ENCODE results near the gene FGD4.
"Not testable (repeated sequence)": the region's sequence is repeated elsewhere in the genome, so short reads cannot be mapped to it uniquely, and the experiment has no call there.

The FGD4 gene

DNA sequence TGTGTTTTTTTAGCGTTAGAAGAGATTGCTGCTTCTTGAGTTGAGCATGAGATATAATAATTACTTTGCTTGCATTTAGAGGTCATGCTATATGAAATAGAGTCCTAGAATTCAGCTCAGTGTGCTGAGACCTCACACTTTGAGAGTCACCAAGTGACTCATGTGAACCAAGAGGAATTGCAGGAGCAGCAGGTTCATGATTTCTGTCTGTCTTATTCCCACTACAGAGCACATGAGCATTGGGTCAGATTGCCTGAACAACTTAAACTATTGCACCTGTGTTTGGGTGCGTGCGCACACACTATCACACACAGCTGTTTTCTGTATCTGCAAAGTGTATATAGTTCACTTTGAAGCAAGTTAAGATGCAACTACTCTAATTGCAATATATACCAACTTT lies 109.3 kb downstream of the FGD4 start:
- no peaks in the 10 kb centered on the region for H3F3A ChIP-seq (ENCODE audit: low read depth)
- no peaks in the 10 kb centered on the region for H3K9me2 ChIP-seq (replicated peaks; ENCODE audit: low read depth, low read length)
- H3K4me1 ChIP-seq (ENCODE audit: insufficient read depth, low read length, poor library complexity, severe bottlenecking): peaks cover 14% of the 10 kb centered on the region
- no peaks in the 10 kb centered on the region for H3K36me3 ChIP-seq (ENCODE audit: insufficient read depth, low read length)
- H3K27me3 ChIP-seq (ENCODE audit: insufficient read depth, low read length, poor library complexity, severe bottlenecking): no peaks in the 10 kb centered on the region
- no peak overlapping the region for H3K4me2 ChIP-seq (ENCODE audit: low read depth, low read length, poor library complexity, severe bottlenecking)
- no peak overlapping the region for H2AFZ ChIP-seq (ENCODE audit: low read length)
- H3K4me3 ChIP-seq (ENCODE audit: low read length, poor library complexity, severe bottlenecking): no peak overlapping the region
- H3K9me3 ChIP-seq (ENCODE audit: insufficient read depth, low read depth, low read length): no peaks in the 10 kb centered on the region
- H3K9ac ChIP-seq (ENCODE audit: low read depth, low read length, poor library complexity, severe bottlenecking): no peak overlapping the region
- H3K79me2 ChIP-seq (ENCODE audit: insufficient read depth, low read length): no peaks in the 10 kb centered on the region
- TF ChIP-seq, protein P1, sequence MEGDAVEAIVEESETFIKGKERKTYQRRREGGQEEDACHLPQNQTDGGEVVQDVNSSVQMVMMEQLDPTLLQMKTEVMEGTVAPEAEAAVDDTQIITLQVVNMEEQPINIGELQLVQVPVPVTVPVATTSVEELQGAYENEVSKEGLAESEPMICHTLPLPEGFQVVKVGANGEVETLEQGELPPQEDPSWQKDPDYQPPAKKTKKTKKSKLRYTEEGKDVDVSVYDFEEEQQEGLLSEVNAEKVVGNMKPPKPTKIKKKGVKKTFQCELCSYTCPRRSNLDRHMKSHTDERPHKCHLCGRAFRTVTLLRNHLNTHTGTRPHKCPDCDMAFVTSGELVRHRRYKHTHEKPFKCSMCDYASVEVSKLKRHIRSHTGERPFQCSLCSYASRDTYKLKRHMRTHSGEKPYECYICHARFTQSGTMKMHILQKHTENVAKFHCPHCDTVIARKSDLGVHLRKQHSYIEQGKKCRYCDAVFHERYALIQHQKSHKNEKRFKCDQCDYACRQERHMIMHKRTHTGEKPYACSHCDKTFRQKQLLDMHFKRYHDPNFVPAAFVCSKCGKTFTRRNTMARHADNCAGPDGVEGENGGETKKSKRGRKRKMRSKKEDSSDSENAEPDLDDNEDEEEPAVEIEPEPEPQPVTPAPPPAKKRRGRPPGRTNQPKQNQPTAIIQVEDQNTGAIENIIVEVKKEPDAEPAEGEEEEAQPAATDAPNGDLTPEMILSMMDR (conservative IDR thresholded peaks at IDR 0.05; ENCODE audit: low read length): no peak
- no peak for TF ChIP-seq EZH2phosphoT487 (IDR thresholded peaks at IDR 0.05; ENCODE audit: borderline replicate concordance)
- H4K20me1 ChIP-seq (ENCODE audit: insufficient read depth, low read length, poor library complexity, severe bottlenecking): no peaks in the 10 kb centered on the region

DNA sequence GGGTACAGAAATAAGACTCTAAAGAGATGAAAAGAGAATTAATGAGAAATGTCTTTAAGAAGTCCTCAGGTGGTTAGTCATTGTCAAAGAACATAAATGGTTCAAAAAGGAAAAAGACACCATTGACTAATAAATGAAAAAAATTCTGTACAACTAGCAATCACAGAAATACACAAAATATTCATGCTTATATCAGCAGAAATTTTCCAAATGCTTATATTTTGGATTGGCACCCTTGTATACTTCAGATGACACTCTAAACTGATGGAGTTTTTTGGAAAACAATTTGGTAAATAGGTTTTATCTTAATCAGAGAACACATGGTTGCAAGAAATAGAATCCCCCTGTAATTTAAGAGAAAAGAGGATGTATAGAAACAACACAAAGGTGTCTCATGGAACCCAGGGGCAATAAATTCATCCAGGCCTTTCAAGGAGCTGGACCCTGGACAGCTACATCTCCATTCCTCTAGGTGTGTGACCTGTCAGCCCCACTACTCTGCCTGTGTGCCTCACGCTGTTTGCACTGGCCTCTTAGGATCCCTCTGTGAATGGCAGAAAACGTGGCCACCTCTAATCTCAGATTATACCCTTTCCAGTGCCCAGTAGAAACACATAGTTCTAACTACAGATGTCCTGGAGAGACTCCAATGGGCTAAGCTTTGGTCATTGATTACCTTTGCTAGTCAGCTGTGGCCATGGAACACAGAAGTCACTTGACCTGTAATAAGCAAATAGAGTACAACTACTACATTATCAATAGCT lies 110.2 kb downstream of the FGD4 start:
- TF ChIP-seq, protein P1 (conservative IDR thresholded peaks at IDR 0.05; ENCODE audit: low read length): no peak
- no peaks in the 10 kb centered on the region for H4K20me1 ChIP-seq (ENCODE audit: insufficient read depth, low read length, poor library complexity, severe bottlenecking)
- no peaks in the 10 kb centered on the region for H3K9me2 ChIP-seq (replicated peaks; ENCODE audit: low read depth, low read length)
- no peak overlapping the region for H2AFZ ChIP-seq (ENCODE audit: low read length)
- no peak overlapping the region for H3K4me2 ChIP-seq (ENCODE audit: low read depth, low read length, poor library complexity, severe bottlenecking)
- no peak overlapping the region for H3K9ac ChIP-seq (ENCODE audit: low read depth, low read length, poor library complexity, severe bottlenecking)
- H3K4me3 ChIP-seq (ENCODE audit: low read length, poor library complexity, severe bottlenecking): no peak overlapping the region
- H3K79me2 ChIP-seq (ENCODE audit: insufficient read depth, low read length): no peaks in the 10 kb centered on the region
- peaks cover 14% of the 10 kb centered on the region for H3K4me1 ChIP-seq (ENCODE audit: insufficient read depth, low read length, poor library complexity, severe bottlenecking)
- H3K27me3 ChIP-seq (ENCODE audit: insufficient read depth, low read length, poor library complexity, severe bottlenecking): no peaks in the 10 kb centered on the region
- no peaks in the 10 kb centered on the region for H3F3A ChIP-seq (ENCODE audit: low read depth)
- H3K36me3 ChIP-seq (ENCODE audit: insufficient read depth, low read length): no peaks in the 10 kb centered on the region
- H3K9me3 ChIP-seq (ENCODE audit: insufficient read depth, low read depth, low read length): no peaks in the 10 kb centered on the region

DNA sequence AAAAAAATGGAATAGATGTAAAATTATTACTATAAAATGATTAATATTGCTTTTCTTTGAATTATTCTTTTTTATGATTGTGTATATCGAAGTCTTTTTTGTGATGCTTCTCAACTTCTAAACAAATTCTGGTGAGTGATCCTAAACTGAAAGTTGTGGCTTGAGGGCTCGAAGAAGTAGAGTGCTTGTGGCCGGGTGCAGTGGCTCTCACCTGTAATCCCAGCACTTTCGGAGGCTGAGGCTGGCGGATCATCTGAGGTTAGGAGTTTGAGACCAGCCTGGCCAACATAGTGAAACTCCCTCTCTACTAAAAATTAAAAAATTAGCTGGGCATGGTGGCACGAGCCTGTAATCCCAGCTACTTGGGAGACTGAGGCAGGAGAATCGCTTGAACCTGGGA lies 112.6 kb downstream of the FGD4 start:
- not testable (repeated sequence) for H3F3A ChIP-seq (ENCODE audit: low read depth); H3K79me2 ChIP-seq (ENCODE audit: insufficient read depth, low read length); H3K4me3 ChIP-seq (ENCODE audit: low read length, poor library complexity, severe bottlenecking); H3K27me3 ChIP-seq (ENCODE audit: insufficient read depth, low read length, poor library complexity, severe bottlenecking); H4K20me1 ChIP-seq (ENCODE audit: insufficient read depth, low read length, poor library complexity, severe bottlenecking); H3K9me3 ChIP-seq (ENCODE audit: insufficient read depth, low read depth, low read length); H3K36me3 ChIP-seq (ENCODE audit: insufficient read depth, low read length); H3K4me2 ChIP-seq (ENCODE audit: low read depth, low read length, poor library complexity, severe bottlenecking); H3K9me2 ChIP-seq (replicated peaks; ENCODE audit: low read depth, low read length); H2AFZ ChIP-seq (ENCODE audit: low read length); H3K9ac ChIP-seq (ENCODE audit: low read depth, low read length, poor library complexity, severe bottlenecking)
- H3K4me1 ChIP-seq (ENCODE audit: insufficient read depth, low read length, poor library complexity, severe bottlenecking): peaks cover 12% of the 10 kb centered on the region

DNA sequence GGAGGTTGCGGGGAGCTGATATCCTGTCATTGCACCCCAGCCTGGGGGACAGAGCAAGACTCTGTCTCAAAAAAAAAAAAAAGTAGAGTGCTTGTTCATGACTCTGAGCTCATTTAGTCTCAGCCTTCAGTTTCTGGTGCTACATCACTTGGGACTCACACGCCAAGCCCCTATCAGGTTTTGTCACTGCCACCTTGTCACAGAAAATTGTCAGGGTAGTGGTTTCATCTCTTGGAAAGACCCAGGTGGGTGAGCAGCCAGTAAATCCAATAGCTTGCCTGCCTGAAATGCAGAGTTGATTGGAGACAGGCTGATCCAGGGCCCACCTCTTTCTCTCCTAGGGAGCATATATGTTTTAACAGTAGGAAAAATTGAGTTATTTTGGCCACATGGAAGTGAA lies 113.0 kb downstream of the FGD4 start:
- no peaks in the 10 kb centered on the region for H3K36me3 ChIP-seq (ENCODE audit: insufficient read depth, low read length)
- no peak overlapping the region for H2AFZ ChIP-seq (ENCODE audit: low read length)
- no peak for TF ChIP-seq EZH2phosphoT487 (IDR thresholded peaks at IDR 0.05; ENCODE audit: borderline replicate concordance)
- TF ChIP-seq, protein P1 (conservative IDR thresholded peaks at IDR 0.05; ENCODE audit: low read length): no peak
- H3K4me3 ChIP-seq (ENCODE audit: low read length, poor library complexity, severe bottlenecking): no peak overlapping the region
- no peaks in the 10 kb centered on the region for H3K79me2 ChIP-seq (ENCODE audit: insufficient read depth, low read length)
- no peak overlapping the region for H3K4me2 ChIP-seq (ENCODE audit: low read depth, low read length, poor library complexity, severe bottlenecking)
- no peaks in the 10 kb centered on the region for H3F3A ChIP-seq (ENCODE audit: low read depth)
- H3K9me2 ChIP-seq (replicated peaks; ENCODE audit: low read depth, low read length): no peaks in the 10 kb centered on the region
- H4K20me1 ChIP-seq (ENCODE audit: insufficient read depth, low read length, poor library complexity, severe bottlenecking): no peaks in the 10 kb centered on the region
- H3K27me3 ChIP-seq (ENCODE audit: insufficient read depth, low read length, poor library complexity, severe bottlenecking): no peaks in the 10 kb centered on the region
- no peak overlapping the region for H3K9ac ChIP-seq (ENCODE audit: low read depth, low read length, poor library complexity, severe bottlenecking)
- H3K4me1 ChIP-seq (ENCODE audit: insufficient read depth, low read length, poor library complexity, severe bottlenecking): peaks cover 12% of the 10 kb centered on the region
- H3K9me3 ChIP-seq (ENCODE audit: insufficient read depth, low read depth, low read length): no peaks in the 10 kb centered on the region
